ENCODE data around the gene TCP11L2. TPM values are rescaled to one million over a fixed set of nuclear protein-coding genes. Genes with fewer than 3 reads are reported as not detected.
"Not testable (repeated sequence)": the region's sequence is repeated elsewhere in the genome, so short reads cannot be mapped to it uniquely, and the experiment has no call there.

TCP11L2 gene
- total and polyA plus RNA-seq, 2 of the 8 experiments (the other 6 are each of a cell fraction or from before 2014, with no cell fraction given): 2.1 to 7.1 TPM

DNA sequence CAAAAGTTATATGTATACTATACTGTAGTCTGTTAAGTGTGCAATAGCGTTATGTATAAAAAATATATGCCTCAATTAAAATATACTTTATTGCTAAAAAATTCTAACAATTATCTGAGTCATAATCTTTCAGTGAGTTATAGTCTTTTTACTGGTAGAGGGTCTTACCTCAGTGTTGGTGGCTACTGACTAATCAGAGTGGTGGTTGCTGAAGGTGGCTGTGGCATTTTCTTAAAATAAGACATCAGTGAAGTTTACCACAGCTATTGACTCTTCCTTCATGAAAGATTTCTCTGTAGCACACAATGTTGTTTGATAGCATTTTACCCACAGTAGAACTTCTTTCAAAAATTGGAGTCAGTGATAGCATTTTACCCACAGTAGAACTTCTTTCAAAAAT lies 78.4 kb downstream of the TCP11L2 start (continued):
- no peak for TF ChIP-seq RBBP5 (IDR thresholded peaks at IDR 0.05; ENCODE audit: borderline replicate concordance, low read depth, low read length)

GRCh38 chr12:106381866-106382265 lies 79.3 kb downstream of the TCP11L2 start:
- H2BK5ac ChIP-seq (ENCODE audit: low read depth, low read length); H2AK5ac ChIP-seq (ENCODE audit: low read depth, low read length); H2BK120ac ChIP-seq (replicated peaks; ENCODE audit: low read depth, low read length); H3K23me2 ChIP-seq (ENCODE audit: low read depth, low read length); DNase-seq (ENCODE audit: low read depth in 1 of 2, low spot score in 2 of 2); POLR2A ChIA-PET (ENCODE audit: partially characterized antibody); H3K4me2 ChIP-seq (ENCODE audit: insufficient read depth in 1 of 2, low read depth in 2 of 2, low read length in 2 of 2); H3K27ac ChIP-seq (ENCODE audit: low read depth, low read length); H2AFZ ChIP-seq (ENCODE audit: low read length); H3K79me1 ChIP-seq (ENCODE audit: low read depth, low read length); H3K9me3 ChIP-seq (ENCODE audit: insufficient read depth in 2 of 2, low read depth in 1 of 2, low read length in 1 of 2); H3K4me1 ChIP-seq (replicated peaks in 1 of 4; ENCODE audit: control insufficient read depth in 3 of 4, insufficient read depth in 4 of 4, low read length in 3 of 4); H2BK15ac ChIP-seq (ENCODE audit: low read length); H3K14ac ChIP-seq (ENCODE audit: insufficient read length); H3K27me3 ChIP-seq (replicated peaks in 1 of 4; ENCODE audit: control insufficient read depth in 3 of 4, extremely low read depth in 1 of 4, insufficient read depth in 3 of 4, low read length in 3 of 4); H2BK12ac ChIP-seq (ENCODE audit: low read depth, low read length); H4K20me1 ChIP-seq (replicated peaks in 1 of 2; ENCODE audit: control insufficient read depth in 1 of 2, insufficient read depth in 2 of 2, low read length in 2 of 2); H3K4ac ChIP-seq (replicated peaks; ENCODE audit: insufficient read length, low read depth, low read length); H2BK20ac ChIP-seq (ENCODE audit: low read length); FAIRE-seq; H3K18ac ChIP-seq (ENCODE audit: extremely low read depth, low read length); H3K79me2 ChIP-seq (ENCODE audit: control insufficient read depth in 1 of 2, insufficient read depth in 2 of 2, low read length in 2 of 2); H3K9ac ChIP-seq (replicated peaks in 1 of 4; ENCODE audit: extremely low read depth in 1 of 4, low read depth in 3 of 4, low read length in 3 of 4); H4K5ac ChIP-seq (ENCODE audit: insufficient read length, low read depth, low read length); H4K91ac ChIP-seq (replicated peaks; ENCODE audit: insufficient read length, low read length); H4K8ac ChIP-seq (ENCODE audit: extremely low read depth, insufficient read depth, low read length); H3K56ac ChIP-seq (replicated peaks; ENCODE audit: insufficient read length, low read depth, low read length); H3K23ac ChIP-seq (ENCODE audit: insufficient read length); H3K4me3 ChIP-seq (ENCODE audit: extremely low read depth in 1 of 4, insufficient read depth in 2 of 4, low read depth in 3 of 4, low read length in 4 of 4): not testable (repeated sequence)
- WGBS, 2 experiments (ENCODE audit: extremely low coverage in 1 of 2, insufficient coverage in 1 of 2, insufficient read length in 1 of 2, insufficient replicate concordance in 2 of 2, low coverage in 1 of 2, low lambda C conversion rate in 2 of 2, missing lambda C conversion rate in 1 of 2): 90% methylated on average over 4 of the region's 4 CpGs; no CpG with 5 or more reads in 1 of the 2 experiments
- peaks cover 0 to 14% (median 1%) of the 10 kb centered on the region in 4 experiments; a peak in 1 of 8 replicates for H3K36me3 ChIP-seq (ENCODE audit: control insufficient read depth in 2 of 4, insufficient read depth in 4 of 4, low read length in 3 of 4)
- CTCF ChIA-PET (ENCODE audit: partially characterized antibody): interaction anchor here (2.1 kb wide), 1 partner anchor 537 kb away, joined by 12 read pairs; no protein-coding TSS in a partner anchor
